SK-N-SH (cell line): ENCODE data around the gene REXO5.

ENCODE experiments used
- CTCF ChIP-seq: fragments of 200-600 bp; sonication (generic); IDR thresholded peaks from 2 replicates; pipeline ENCODE4 v1.6.1; 2017; ENCODE audit warnings: antibody characterized with exemption, mild to moderate bottlenecking, moderate library complexity
- EP300 ChIP-seq, 2 experiments: IDR thresholded peaks; 2 replicates each; pipeline versions ENCODE4 v1.4.0 to v1.6.1; 2012; ENCODE audit warnings: borderline replicate concordance in 1 of 2, low read depth in 1 of 2, low read length in 1 of 2
- EZH2phosphoT487 ChIP-seq: fragments of 200-600 bp; sonication (generic); IDR thresholded peaks from 2 replicates; pipeline ENCODE4 v1.6.1; 2017; ENCODE audit warnings: low read depth, mixed run types, mild to moderate bottlenecking, antibody characterized with exemption, moderate library complexity, borderline replicate concordance
- FOXM1 ChIP-seq: IDR thresholded peaks from 2 replicates; pipeline ENCODE4 v1.4.0; 2012; ENCODE audit warnings: low read depth, mild to moderate bottlenecking
- GABPA ChIP-seq: IDR thresholded peaks from 2 replicates; pipeline ENCODE4 v1.4.0; 2012; ENCODE audit warnings: low read depth, mild to moderate bottlenecking
- JUND ChIP-seq: IDR thresholded peaks from 2 replicates; pipeline ENCODE4 v1.4.0; 2012
- MAX ChIP-seq: IDR thresholded peaks from 2 replicates; pipeline ENCODE4 v1.4.0; 2012; ENCODE audit warnings: low read depth
- MEF2A ChIP-seq: IDR thresholded peaks from 2 replicates; pipeline ENCODE4 v1.4.0; 2012; ENCODE audit warnings: low read depth, borderline replicate concordance
- POLR2AphosphoS5 ChIP-seq: IDR thresholded peaks from 2 replicates; pipeline ENCODE4 v1.6.1; 2012; ENCODE audit warnings: low read depth, low read length
- SMC3 ChIP-seq: IDR thresholded peaks from 2 replicates; pipeline ENCODE4 v1.6.1; 2012; ENCODE audit warnings: low read depth, low read length, improper control_type of control experiment
- TAF1 ChIP-seq: IDR thresholded peaks from 2 replicates; pipeline ENCODE4 v1.6.1; 2012; ENCODE audit warnings: low read depth, mild to moderate bottlenecking, low read length, moderate library complexity, borderline replicate concordance
- TEAD4 ChIP-seq: IDR thresholded peaks from 2 replicates; pipeline ENCODE4 v1.4.0; 2012; ENCODE audit warnings: mild to moderate bottlenecking, borderline replicate concordance; ENCODE audit not compliant: insufficient read depth
- USF2 ChIP-seq: fragments of 150-350 bp; IDR thresholded peaks from 2 replicates; pipeline ENCODE4 v1.6.1; 2017; ENCODE audit warnings: antibody characterized with exemption, low read length, low read depth, borderline replicate concordance
- YY1 ChIP-seq: IDR thresholded peaks from 2 replicates; pipeline ENCODE4 v1.4.0; 2012; ENCODE audit warnings: low read depth, mild to moderate bottlenecking

GRCh38 chr16:20812510-20812909 lies 6.2 kb downstream of the REXO5 start:
- TF ChIP-seq CTCF (no peak), USF2 (no peak), MEF2A (no peak), EP300 (IDR thresholded peaks at IDR 0.05; ENCODE audit: borderline replicate concordance in 1 of 2, low read depth in 1 of 2, low read length in 1 of 2) (no peak), MAX (no peak), POLR2AphosphoS5 (no peak), TEAD4 (no peak), TAF1 (no peak), GABPA (no peak), EZH2phosphoT487 (no peak), YY1 (no peak), JUND (no peak), SMC3 (no peak), FOXM1 (no peak)
